HG03558 (cell line): ENCODE results near the gene PHLDA2.

Source experiments
- ATAC-seq: cut with Tn5 transposase; IDR thresholded peaks from one replicate; pipeline ENCODE4 v1.9.1; 2021; ENCODE audit warnings: moderate number of reproducible peaks; ENCODE audit not compliant: unreplicated experiment; ENCODE audit errors: extremely low read depth

PHLDA2 gene

DNA sequence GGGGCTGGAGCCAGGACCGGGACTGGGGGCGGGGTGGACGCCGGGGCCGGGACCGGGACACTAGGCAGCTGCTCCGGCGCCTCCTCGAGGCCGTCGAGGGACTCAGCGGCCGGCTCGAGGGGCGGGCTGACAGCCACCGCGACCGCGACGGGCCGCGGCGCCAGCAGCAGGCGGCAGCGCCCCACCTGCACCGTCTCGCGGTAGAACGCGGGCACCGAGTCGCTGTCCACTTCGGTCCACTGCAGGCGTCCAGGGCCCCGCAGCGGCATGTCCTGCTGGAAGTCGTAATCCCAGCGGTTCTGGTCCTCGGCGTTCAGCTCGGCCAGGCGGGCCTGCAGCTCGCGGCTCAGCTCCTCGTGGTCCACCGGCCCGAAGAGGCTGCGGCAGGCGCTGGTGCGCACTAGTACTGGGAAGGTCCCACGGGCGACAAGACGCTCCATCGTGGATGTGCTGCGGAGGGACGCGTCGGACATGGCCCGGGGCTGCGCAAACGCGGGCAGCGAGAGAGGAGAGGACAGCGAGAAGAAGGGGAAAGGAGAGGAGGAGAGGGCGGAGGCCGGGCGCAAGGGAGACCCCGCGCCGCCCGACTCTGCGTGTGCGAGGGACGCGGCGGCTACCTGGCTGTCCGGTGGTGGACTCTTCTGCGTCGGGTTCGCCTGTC, 44.1 kb downstream of the PHLDA2 start:
- ATAC-seq = no peak

DNA sequence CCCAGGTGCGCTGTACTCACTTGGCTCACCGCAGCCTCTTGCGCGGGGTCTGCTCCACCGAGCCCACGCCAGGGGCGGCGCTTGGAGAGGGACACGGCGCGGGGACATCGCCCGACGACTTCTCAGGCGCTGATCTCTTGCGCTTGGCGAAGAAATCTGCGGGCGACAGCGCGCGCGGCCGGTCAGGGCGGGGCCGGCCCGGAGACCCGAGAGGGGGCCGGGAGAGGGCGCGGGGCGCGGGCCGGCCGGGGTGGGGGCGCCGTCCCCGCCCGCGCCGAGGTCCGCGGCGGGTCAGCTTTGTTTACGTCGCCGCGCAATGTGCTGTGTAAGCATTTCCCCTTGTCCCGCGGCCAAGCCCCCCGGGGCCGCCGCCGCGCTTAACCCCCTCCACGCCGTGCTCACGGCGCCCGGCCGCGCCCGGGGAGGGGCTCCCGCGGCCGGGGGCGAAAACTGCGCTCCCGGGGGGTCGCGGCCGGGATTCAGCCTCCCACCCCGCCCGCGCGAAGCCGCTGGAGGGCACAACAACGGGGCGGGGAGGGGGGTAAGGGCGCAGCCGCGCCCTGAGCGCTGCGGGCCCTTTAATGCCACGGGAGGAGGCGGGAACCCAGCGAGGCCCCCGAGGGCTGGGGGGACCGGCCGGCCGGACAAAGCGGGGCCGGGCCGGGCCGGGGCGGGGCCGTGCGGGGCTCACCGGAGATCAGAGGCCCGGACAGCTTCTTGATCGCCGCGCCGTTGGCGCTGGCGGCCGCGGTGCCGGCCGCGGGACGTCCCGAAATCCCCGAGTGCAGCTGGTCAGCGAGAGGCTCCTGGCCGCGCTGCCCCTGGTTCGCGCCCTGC, 45.0 kb downstream of the PHLDA2 start:
- no peak for ATAC-seq

DNA sequence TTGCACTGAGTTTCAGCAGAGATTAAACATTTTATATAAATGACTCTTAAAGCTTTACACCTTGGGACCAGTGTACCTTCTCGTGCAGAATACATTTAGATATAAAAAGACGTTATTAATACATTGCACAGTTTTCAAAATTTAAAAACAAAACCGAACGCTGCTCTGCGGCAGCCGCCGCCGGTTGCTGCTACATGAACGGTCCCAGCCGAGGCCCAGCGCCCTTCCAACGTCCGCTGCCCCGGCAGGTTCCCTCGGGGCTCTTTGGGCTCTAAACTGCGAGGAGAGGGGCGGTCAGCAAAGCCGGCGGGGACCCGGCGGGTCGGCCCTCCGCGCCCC, 45.6 kb downstream of the PHLDA2 start:
- no peak for ATAC-seq

DNA sequence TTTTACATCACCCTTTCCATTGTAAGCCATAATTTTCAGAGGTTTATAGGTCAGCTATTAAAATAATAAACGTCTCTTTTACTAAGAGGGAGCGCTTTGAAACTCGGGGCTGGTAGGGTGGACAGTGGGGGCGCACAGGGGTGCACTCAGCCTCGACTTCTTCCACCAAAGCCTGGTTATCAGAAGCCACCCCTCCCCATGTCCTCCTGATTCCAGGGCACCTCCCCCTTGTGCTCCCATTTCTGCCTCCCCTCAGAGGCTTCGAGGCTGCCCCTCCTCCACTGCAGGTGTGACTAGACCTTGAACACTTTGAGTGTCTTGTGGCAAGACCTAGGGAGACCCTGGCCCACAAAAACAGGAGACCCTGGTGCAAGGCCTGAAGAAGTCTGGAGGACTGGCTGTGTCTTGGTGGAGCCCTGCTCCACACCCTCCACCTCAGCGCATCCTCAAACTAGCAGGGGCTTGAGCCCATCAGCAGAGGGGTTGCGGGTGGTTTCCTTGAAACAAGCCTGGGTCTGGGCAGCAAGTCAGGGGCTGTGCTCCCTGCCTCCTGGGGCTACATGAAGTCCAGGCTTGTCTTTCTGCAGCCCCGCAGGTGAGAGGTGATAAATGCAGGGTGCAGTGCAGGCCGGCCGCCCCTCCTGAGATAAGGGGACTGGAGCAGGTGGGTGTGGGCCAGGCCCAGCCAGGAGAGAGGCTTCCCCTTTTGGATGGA, 46.7 kb downstream of the PHLDA2 start:
- ATAC-seq = no peak

GRCh38 chr11:2881981-2882375, 47.2 kb downstream of the PHLDA2 start:
- ATAC-seq = no peak

- no peak for ATAC-seq
These were observed 47.9 kb downstream of the PHLDA2 start for GRCh38 chr11:2881076-2881980.

GRCh38 chr11:2880646-2881045, 48.6 kb downstream of the PHLDA2 start:
- ATAC-seq = no peak

DNA sequence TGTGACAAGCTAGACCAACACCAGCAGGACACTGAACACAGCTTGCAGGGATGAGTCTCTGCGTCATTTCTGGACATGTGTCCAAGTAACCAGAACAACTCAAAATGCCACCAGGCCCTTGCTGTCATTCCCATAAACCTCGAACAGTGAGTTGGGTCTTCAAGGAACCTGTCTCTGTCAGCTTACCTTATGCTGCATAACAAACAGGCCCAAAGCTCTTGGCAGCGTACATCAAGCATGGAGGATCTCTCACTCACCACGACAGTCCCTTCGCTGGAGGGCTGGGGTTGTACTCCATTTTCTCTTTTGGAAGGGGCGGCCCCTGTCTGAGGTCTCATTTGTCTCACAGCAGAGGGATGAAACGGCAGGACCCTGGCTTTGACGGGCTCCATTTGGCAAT, 50.4 kb downstream of the PHLDA2 start:
- no peak for ATAC-seq
